Smooth muscle cell (in vitro differentiated cells): ENCODE measurements around the gene CCDC8. TPM values are rescaled to one million over a fixed set of nuclear protein-coding genes. Genes with fewer than 3 reads are reported as not detected.

ENCODE experiments used
- DNase-seq: peaks from one replicate; lab custom pipeline; 2025; ENCODE audit not compliant: unreplicated experiment; lab: John Stamatoyannopoulos, UW
- H2AFZ ChIP-seq: fragments of 200-600 bp; sonication (generic); 2 replicates; pipeline ENCODE4 v1.6.0; 2016; ENCODE audit warnings: antibody characterized with exemption, low read depth, mild to moderate bottlenecking
- H3F3A ChIP-seq: fragments of 200-600 bp; sonication (generic); 2 replicates; pipeline ENCODE4 v1.6.0; 2017; ENCODE audit warnings: antibody characterized with exemption, low read depth
- H3K27ac ChIP-seq: fragments of 200-600 bp; sonication (generic); 2 replicates; pipeline ENCODE4 v1.5.1; 2016; ENCODE audit warnings: low read depth, mild to moderate bottlenecking
- H3K27me3 ChIP-seq: fragments of 200-600 bp; sonication (generic); 2 replicates; pipeline ENCODE4 v1.6.1; 2016; ENCODE audit warnings: low read depth, mild to moderate bottlenecking
- H3K36me3 ChIP-seq: fragments of 200-600 bp; sonication (generic); 2 replicates; pipeline ENCODE4 v1.5.1; 2016; ENCODE audit warnings: low read depth
- H3K4me1 ChIP-seq: fragments of 200-600 bp; sonication (generic); 2 replicates; pipeline ENCODE4 v1.5.1; 2016; ENCODE audit warnings: low read depth
- H3K4me2 ChIP-seq: fragments of 200-600 bp; sonication (generic); 2 replicates; pipeline ENCODE4 v1.6.0; 2016; ENCODE audit warnings: mild to moderate bottlenecking
- H3K4me3 ChIP-seq: fragments of 200-600 bp; sonication (generic); 2 replicates; pipeline ENCODE4 v1.5.1; 2016; ENCODE audit warnings: mild to moderate bottlenecking
- H3K79me2 ChIP-seq: fragments of 200-600 bp; sonication (generic); 2 replicates; pipeline ENCODE4 v1.6.0; 2016; ENCODE audit warnings: low read depth, mild to moderate bottlenecking
- H3K9ac ChIP-seq: fragments of 200-600 bp; sonication (generic); 2 replicates; pipeline ENCODE4 v1.6.0; 2016; ENCODE audit warnings: low read depth
- H3K9me3 ChIP-seq: fragments of 200-600 bp; sonication (generic); replicated peaks from 2 replicates; pipeline ENCODE4 v1.5.1; 2016; ENCODE audit warnings: low read depth
- H4K20me1 ChIP-seq: fragments of 200-600 bp; sonication (generic); 2 replicates; pipeline ENCODE4 v1.6.0; 2016; ENCODE audit warnings: low read depth
- WGBS: methylation state at CpG from one replicate; pipeline ENCODE4 v1.1.7; 2016; ENCODE audit warnings: low lambda C conversion rate; 5-methylcytosine and 5-hydroxymethylcytosine counted together
- polyA plus RNA-seq: library from polyadenylated mRNA; unstranded; fragments of >200 nt; fragmentation: Nextera tagmentation; extraction: Ambion mirVana; gene quantifications from 2 replicates; pipeline ENCODE4 v1.2.1, GENCODE V29; 2016
- total RNA-seq: library from RNA; depleted of rRNA; stranded (reverse); fragments of >200 nt; gene quantifications from 2 replicates; pipeline ENCODE4 v1.2.3, GENCODE V29; 2014
- TF ChIP-seq, protein P1 (sequence below): fragments of 200-600 bp; sonication (generic); IDR thresholded peaks from 2 replicates; pipeline ENCODE4 v1.5.1; 2017; ENCODE audit warnings: borderline replicate concordance, mild to moderate bottlenecking, antibody characterized with exemption; ENCODE audit not compliant: insufficient read depth, poor library complexity, severe bottlenecking

CCDC8 gene
- total and polyA plus RNA-seq, 2 experiments from 2014 or later: 17.9 to 44.5 TPM

DNA sequence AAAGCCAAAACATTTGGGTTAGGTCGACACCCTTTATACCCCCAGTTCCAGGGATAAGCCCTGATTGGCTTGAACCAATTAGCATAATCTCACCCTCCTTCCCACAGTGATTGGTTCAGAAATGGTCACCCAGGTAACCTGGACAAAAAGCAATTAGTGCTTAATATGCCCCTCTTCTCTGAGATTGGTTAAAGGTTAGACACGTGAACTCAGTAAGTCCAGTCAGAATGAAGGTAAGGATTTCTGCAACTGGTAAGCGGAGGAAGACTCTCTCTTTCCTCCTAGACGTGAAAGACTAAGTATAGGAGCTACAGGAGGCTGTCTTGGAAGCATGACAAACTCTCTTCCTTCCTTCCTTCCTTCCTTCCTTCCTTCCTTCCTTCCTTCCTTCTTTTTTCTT is 16.6 kb upstream of the CCDC8 start:
- Histone ChIP-seq H3F3A (no peaks in the 10 kb centered on the region), H3K9ac (no peak overlapping the region), H3K79me2 (no peaks in the 10 kb centered on the region), H3K4me1 (peaks cover 4% of the 10 kb centered on the region), H3K4me3 (no peak overlapping the region), H3K27me3 (peaks cover 19% of the 10 kb centered on the region), H3K4me2 (no peak overlapping the region), H3K27ac (no peak overlapping the region), H3K36me3 (no peaks in the 10 kb centered on the region), H4K20me1 (no peaks in the 10 kb centered on the region), H2AFZ (no peak overlapping the region), H3K9me3 (no peaks in the 10 kb centered on the region)
- DNase-seq: no peak
- TF ChIP-seq, protein P1, sequence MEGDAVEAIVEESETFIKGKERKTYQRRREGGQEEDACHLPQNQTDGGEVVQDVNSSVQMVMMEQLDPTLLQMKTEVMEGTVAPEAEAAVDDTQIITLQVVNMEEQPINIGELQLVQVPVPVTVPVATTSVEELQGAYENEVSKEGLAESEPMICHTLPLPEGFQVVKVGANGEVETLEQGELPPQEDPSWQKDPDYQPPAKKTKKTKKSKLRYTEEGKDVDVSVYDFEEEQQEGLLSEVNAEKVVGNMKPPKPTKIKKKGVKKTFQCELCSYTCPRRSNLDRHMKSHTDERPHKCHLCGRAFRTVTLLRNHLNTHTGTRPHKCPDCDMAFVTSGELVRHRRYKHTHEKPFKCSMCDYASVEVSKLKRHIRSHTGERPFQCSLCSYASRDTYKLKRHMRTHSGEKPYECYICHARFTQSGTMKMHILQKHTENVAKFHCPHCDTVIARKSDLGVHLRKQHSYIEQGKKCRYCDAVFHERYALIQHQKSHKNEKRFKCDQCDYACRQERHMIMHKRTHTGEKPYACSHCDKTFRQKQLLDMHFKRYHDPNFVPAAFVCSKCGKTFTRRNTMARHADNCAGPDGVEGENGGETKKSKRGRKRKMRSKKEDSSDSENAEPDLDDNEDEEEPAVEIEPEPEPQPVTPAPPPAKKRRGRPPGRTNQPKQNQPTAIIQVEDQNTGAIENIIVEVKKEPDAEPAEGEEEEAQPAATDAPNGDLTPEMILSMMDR: no peak
- WGBS: 84% methylated on average over 4 of the region's 4 CpGs

DNA sequence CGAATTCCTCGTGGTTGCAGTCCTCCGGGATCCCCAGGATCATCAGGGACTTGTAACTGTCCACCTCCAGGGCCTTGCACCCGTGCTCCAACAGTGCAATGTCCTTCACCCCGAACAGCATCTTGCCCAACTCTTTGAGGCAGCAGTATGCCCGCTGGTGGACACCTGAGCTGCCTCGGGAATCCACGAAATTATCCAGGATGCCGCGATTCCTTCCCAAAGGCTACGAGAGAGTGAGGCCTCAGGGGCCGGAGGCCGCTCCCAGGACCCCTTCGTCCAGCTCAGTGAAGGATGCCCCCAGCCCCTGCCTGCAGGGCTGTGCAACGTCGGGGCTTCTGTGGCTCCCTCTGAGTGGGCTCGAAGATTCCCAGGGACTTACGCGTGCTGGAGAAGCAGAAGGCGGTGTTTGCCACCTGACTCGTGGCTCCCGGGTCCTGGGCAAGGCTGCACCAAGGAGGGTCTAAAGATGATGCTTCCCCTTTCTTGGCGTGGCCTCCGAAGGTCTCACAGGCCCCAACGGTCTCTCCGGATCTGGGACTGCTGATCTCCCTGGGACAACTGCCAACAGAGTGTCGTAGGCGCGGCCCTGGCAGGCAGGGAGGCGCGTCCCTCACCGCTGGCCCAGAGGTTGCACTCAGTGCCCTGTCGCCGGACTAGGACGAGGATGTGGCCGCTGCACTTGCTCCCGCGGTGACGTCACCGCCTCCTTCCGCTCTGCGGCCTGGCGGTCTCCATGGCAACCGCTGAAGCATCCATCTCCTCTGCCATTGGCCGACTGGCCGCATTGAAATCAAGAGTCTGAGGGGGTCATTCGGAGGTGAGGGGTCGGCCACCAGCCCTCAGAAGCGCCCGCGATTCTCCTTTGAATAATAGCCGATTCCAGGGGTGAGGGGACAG is 15.1 kb upstream of the CCDC8 start, which contains the start of gene PNMA8C:
Gene PNMA8C (minus strand): TSS at position 698 of the 897 bp plus-strand sequence. CDS start 577 bp downstream, at position 121.
- Histone ChIP-seq H3K4me2 (peak within 1 kb of the TSS; percentile 12), H3K36me3 (no peaks in the 10 kb centered on the region), H3K4me3 (no peak within 1 kb of the TSS), H3K4me1 (peaks cover 4% of the 10 kb centered on the region), H3K9ac (no peak within 1 kb of the TSS), H4K20me1 (no peaks in the 10 kb centered on the region), H3K27me3 (peaks cover 19% of the 10 kb centered on the region), H3K79me2 (no peaks in the 10 kb centered on the region), H3F3A (no peaks in the 10 kb centered on the region), H2AFZ (no peak within 1 kb of the TSS), H3K9me3 (no peaks in the 10 kb centered on the region), H3K27ac (no peak within 1 kb of the TSS)
- WGBS: 42% methylated on average over 52 of the region's 52 CpGs
- TF ChIP-seq, protein P1: no peak
- no peak for DNase-seq

GRCh38 chr19:46427518-46428045 is 14.2 kb upstream of the CCDC8 start:
- WGBS: 91% methylated on average over 17 of the region's 17 CpGs
- H3K9me3 ChIP-seq: no peaks in the 10 kb centered on the region
- no peaks in the 10 kb centered on the region for H3K79me2 ChIP-seq
- H3K36me3 ChIP-seq: no peaks in the 10 kb centered on the region
- DNase-seq: no peak
- H3K4me2 ChIP-seq: no peak overlapping the region
- no peak overlapping the region for H3K27ac ChIP-seq
- TF ChIP-seq, protein P1: no peak
- H3K4me1 ChIP-seq: peaks cover 4% of the 10 kb centered on the region
- no peaks in the 10 kb centered on the region for H4K20me1 ChIP-seq
- peaks cover 19% of the 10 kb centered on the region for H3K27me3 ChIP-seq
- H3K4me3 ChIP-seq: no peak overlapping the region
- no peak overlapping the region for H2AFZ ChIP-seq
- no peak overlapping the region for H3K9ac ChIP-seq
- no peaks in the 10 kb centered on the region for H3F3A ChIP-seq
